HepG2 (cell line): ENCODE results near the gene TEKT5. TPM values are rescaled to one million over a fixed set of nuclear protein-coding genes. Genes with fewer than 3 reads are reported as not detected.

Source experiments
- ATAC-seq: fragments of 200-7000 bp; cut with Tn5 transposase; 3 replicates; pipeline ENCODE4 v1.9.1; 2020; ENCODE audit warnings: mild to moderate bottlenecking, moderate library complexity
- BruUV-seq: library from RNA; stranded (reverse); fragments of 400-500 nt; replicated peaks from 2 replicates; lab custom pipeline; 2021; lab: Mats Ljungman, UMichigan
- CTCF ChIA-PET: fragments of 300-600 bp; formaldehyde crosslinking; extraction: SDS; loops from one replicate; lab custom pipeline; 2021; ENCODE audit warnings: low total read pairs, inconsistent platforms, low intra/inter-chr PET ratio; lab: Yijun Ruan, JAX
- POLR2A ChIA-PET: fragments of 350-600 bp; sonication (Branson Sonifier 250); formaldehyde crosslinking; loops from one replicate; lab custom pipeline; 2020; ENCODE audit warnings: antibody characterized with exemption, inconsistent platforms; lab: Yijun Ruan, JAX
- DNase-seq: peaks from one replicate; pipeline ENCODE4 v3.0.0-alpha.2; 2015; ENCODE audit warnings: low spot score
- FAIRE-seq: peaks from 3 replicates; lab custom pipeline; 2011; peaks lifted over from hg19 to GRCh38; lab: Jason Lieb, UNC
- H2AFZ ChIP-seq: one replicate; pipeline ENCODE4 v1.6.1; 2011; ENCODE audit warnings: low read length, inconsistent platforms
- H3K27ac ChIP-seq: fragments of 300-600 bp; 3 replicates; pipeline ENCODE4 v1.8.0; 2011; ENCODE audit warnings: mixed run types, mild to moderate bottlenecking, mixed read lengths, low read length, inconsistent platforms; ENCODE audit not compliant: insufficient read depth; ENCODE audit errors: extremely low read length
- H3K27me3 ChIP-seq, 2 experiments: fragments of 200-600 bp in 1 of 2; 2 replicates in 1 of 2; 3 replicates in 1 of 2; pipeline versions ENCODE4 v1.6.0 to v1.8.0; 2011; ENCODE audit warnings: low read length in 2 of 2, mild to moderate bottlenecking in 2 of 2, moderate library complexity in 2 of 2, inconsistent platforms in 1 of 2; ENCODE audit not compliant: insufficient read depth in 2 of 2, control insufficient read depth in 1 of 2
- H3K36me3 ChIP-seq, 2 experiments: fragments of 200-600 bp in 1 of 2; replicated peaks in 1 of 2; 2 replicates in 1 of 2; 3 replicates in 1 of 2; pipeline versions ENCODE4 v1.5.1 to v1.8.0; 2011; ENCODE audit warnings: low read length in 2 of 2, inconsistent platforms in 1 of 2; ENCODE audit not compliant: insufficient read depth in 2 of 2, control insufficient read depth in 1 of 2
- H3K4me1 ChIP-seq: 2 replicates; pipeline ENCODE4 v1.5.1; 2012; ENCODE audit warnings: low read length, inconsistent platforms; ENCODE audit not compliant: insufficient read depth
- H3K4me2 ChIP-seq: 2 replicates; pipeline ENCODE4 v1.6.0; 2011; ENCODE audit warnings: low read depth, low read length, inconsistent platforms
- H3K4me3 ChIP-seq, 3 experiments: fragments of 200-600 bp in 1 of 3; sonication (generic), shearing (Covaris generic) in 1 of 3; replicated peaks in 1 of 3; 2 replicates each; pipeline ENCODE4 v1.5.1; 2011 to 2016; ENCODE audit warnings: low read length in 3 of 3, inconsistent platforms in 2 of 3, low read depth in 2 of 3, mild to moderate bottlenecking in 2 of 3, control low read depth in 1 of 3, mixed read lengths in 1 of 3; ENCODE audit not compliant: insufficient read depth in 1 of 3
- H3K79me2 ChIP-seq: one replicate; pipeline ENCODE4 v1.6.1; 2011; ENCODE audit warnings: low read length, inconsistent platforms; ENCODE audit not compliant: insufficient read depth
- H3K9ac ChIP-seq: 2 replicates; pipeline ENCODE4 v1.6.0; 2011; ENCODE audit warnings: mild to moderate bottlenecking, low read depth, low read length, inconsistent platforms; ENCODE audit not compliant: insufficient read depth
- H3K9me3 ChIP-seq: 2 replicates; pipeline ENCODE4 v1.5.1; 2012; ENCODE audit warnings: mild to moderate bottlenecking, low read length
- H4K20me1 ChIP-seq: 2 replicates; pipeline ENCODE4 v1.6.0; 2011; ENCODE audit warnings: inconsistent platforms, mild to moderate bottlenecking, low read length, moderate library complexity; ENCODE audit not compliant: insufficient read depth
- AFF4 ChIP-seq: sonication (generic); formaldehyde crosslinking; IDR thresholded peaks from 2 replicates; pipeline ENCODE4 v1.4.0; 2020; ENCODE audit warnings: missing genetic modification reagents
- FOSL1 ChIP-seq: sonication (generic); formaldehyde crosslinking; IDR thresholded peaks from 2 replicates; pipeline ENCODE4 v1.9.0; 2021; ENCODE audit warnings: missing genetic modification reagents, borderline replicate concordance
- FOXA1 ChIP-seq, 2 experiments: fragments of 450-650 bp in 1 of 2; sonication (generic) in 1 of 2; formaldehyde crosslinking in 1 of 2; IDR thresholded peaks; 2 replicates each; pipeline versions ENCODE4 v1.4.0 to v1.6.1; 2016 to 2020; ENCODE audit warnings: missing genetic modification reagents in 1 of 2
- MED13 ChIP-seq: sonication (generic); formaldehyde crosslinking; IDR thresholded peaks from 2 replicates; pipeline ENCODE4 v1.5.0; 2020; ENCODE audit warnings: missing genetic modification reagents
- MIXL1 ChIP-seq: IDR thresholded peaks from 2 replicates; pipeline ENCODE4 v1.6.1; 2016
- PTBP1 ChIP-seq: fragments of 200-400 bp; formaldehyde crosslinking; IDR thresholded peaks from 2 replicates; pipeline ENCODE4 v1.6.1; 2018; ENCODE audit warnings: low read length, low read depth; ENCODE audit not compliant: poor library complexity, severe bottlenecking
- SP5 ChIP-seq: IDR thresholded peaks from 2 replicates; pipeline ENCODE4 v1.6.1; 2016; ENCODE audit warnings: low read depth, borderline replicate concordance
- TEAD3 ChIP-seq: optimal IDR thresholded peaks from 2 replicates; pipeline ENCODE3; 2016; ENCODE audit warnings: borderline replicate concordance
- THRA ChIP-seq: sonication (generic); formaldehyde crosslinking; IDR thresholded peaks from 2 replicates; pipeline ENCODE4 v1.4.0; 2020; ENCODE audit warnings: missing genetic modification reagents, borderline replicate concordance
- XRCC5 ChIP-seq: fragments of 200-400 bp; formaldehyde crosslinking; optimal IDR thresholded peaks from 2 replicates; pipeline ENCODE3; 2017; ENCODE audit warnings: mild to moderate bottlenecking, low read length
- ZFX ChIP-seq: sonication (generic); formaldehyde crosslinking; IDR thresholded peaks from 2 replicates; pipeline ENCODE4 v1.4.0; 2020; ENCODE audit warnings: mild to moderate bottlenecking, low read depth, missing genetic modification reagents, moderate library complexity
- ZNF382 ChIP-seq: sonication (generic); formaldehyde crosslinking; IDR thresholded peaks from 2 replicates; pipeline ENCODE4 v1.5.0; 2020; ENCODE audit warnings: missing genetic modification reagents, mild to moderate bottlenecking, borderline replicate concordance
- ZNF430 ChIP-seq: sonication (generic); formaldehyde crosslinking; IDR thresholded peaks from 2 replicates; pipeline ENCODE4 v1.9.0; 2021; ENCODE audit warnings: mild to moderate bottlenecking, missing genetic modification reagents
- ZNF460 ChIP-seq: sonication (generic); formaldehyde crosslinking; IDR thresholded peaks from 2 replicates; pipeline ENCODE4 v1.5.1; 2020; ENCODE audit warnings: missing genetic modification reagents, mild to moderate bottlenecking, borderline replicate concordance
- ZSCAN29 ChIP-seq: sonication (generic); formaldehyde crosslinking; conservative IDR thresholded peaks from 2 replicates; pipeline ENCODE4 v1.4.0; 2020; ENCODE audit warnings: mild to moderate bottlenecking, missing genetic modification reagents
- WGBS: methylation state at CpG from one replicate; pipeline ENCODE4 v1.1.6; 2017; ENCODE audit warnings: low lambda C conversion rate; 5-methylcytosine and 5-hydroxymethylcytosine counted together
- in situ Hi-C: cut with HindIII; loops from 2 replicates; pipeline ENCODE4 v1.10.0; 2017; ENCODE audit warnings: low pct_unique_long_range_greater_than_20kb; ENCODE audit not compliant: extremely low pct_ligation_motif_present
- intact Hi-C: fragments of 100-400 bp; cut with micrococcal nuclease; formaldehyde crosslinking; loops from one replicate; pipeline ENCODE4 v1.10.0; 2022; ENCODE audit not compliant: unreplicated experiment
- polyA plus RNA-seq, 8 experiments: library from polyadenylated mRNA; depleted of rRNA in 3 of 8; stranded (reverse) in 7 of 8; unstranded in 1 of 8; fragments of >200 nt; fragmentation: Illumina TruSeq in 4 of 8; extraction: Trizol in 4 of 8; gene quantifications; 2 replicates each; pipeline versions ENCODE4 v1.2.1 to v1.2.3, GENCODE V29; 2011 to 2016; ENCODE audit warnings: low read depth in 4 of 8, missing spikeins in 1 of 8, mixed read lengths in 1 of 8; ENCODE audit not compliant: insufficient read depth in 1 of 8
- total RNA-seq, 5 experiments: library from RNA; depleted of rRNA; stranded (reverse); fragments of >200 nt; fragmentation: Illumina TruSeq; extraction: Trizol; gene quantifications; 2 replicates each; pipeline ENCODE4 v1.2.3, GENCODE V29; 2016; ENCODE audit warnings: low read depth in 1 of 5

The TEKT5 gene
- total and polyA plus RNA-seq, 2 of the 13 experiments (the other 11 are each of a cell fraction or from before 2014, with no cell fraction given) = 0.16 TPM; not detected in 1

GRCh38 chr16:10676284-10676683, 18.4 kb downstream of the TEKT5 start:
- ChIA-PET CTCF (no interaction called here), POLR2A (no interaction called here)
- no peak for ATAC-seq
- BruUV-seq = no TSS peak
- in situ Hi-C loops = no loop called here
- Histone ChIP-seq H3K79me2 (no peaks in the 10 kb centered on the region), H4K20me1 (no peaks in the 10 kb centered on the region), H3K36me3 (no peaks in the 10 kb centered on the region), H3K4me2 (no peak overlapping the region), H3K9me3 (no peaks in the 10 kb centered on the region), H3K27me3 (peaks cover 8 to 35% of the 10 kb centered on the region in 2 experiments; a peak in 4 of 5 replicates), H2AFZ (no peak overlapping the region), H3K9ac (no peak overlapping the region), H3K4me3 (no peak overlapping the region), H3K4me1 (no peaks in the 10 kb centered on the region), H3K27ac (no peak overlapping the region)
- 63% methylated on average over 6 of the region's 6 CpGs for WGBS
- TF ChIP-seq ZNF430 (CRISPR knock-in tag) (no peak), ZFX (no peak), XRCC5 (no peak), ZNF460 (CRISPR knock-in tag) (no peak), PTBP1 (no peak), THRA (CRISPR knock-in tag) (no peak), TEAD3 (CRISPR knock-in tag) (no peak), MED13 (CRISPR knock-in tag) (no peak), ZSCAN29 (CRISPR knock-in tag) (no peak), ZNF382 (CRISPR knock-in tag) (no peak), FOXA1 (IDR thresholded peaks at IDR 0.05) (no peak), FOXA1 (CRISPR knock-in tag; IDR thresholded peaks at IDR 0.05) (no peak), SP5 (CRISPR knock-in tag) (no peak), AFF4 (CRISPR knock-in tag) (no peak), FOSL1 (CRISPR knock-in tag) (no peak), MIXL1 (no peak)
- DNase-seq = no peak
- FAIRE-seq = no peak
- intact Hi-C loops = no loop called here
